Endothelial cell of umbilical vein (primary cell): ENCODE measurements around the gene HIGD1A. TPM values are rescaled to one million over a fixed set of nuclear protein-coding genes. Genes with fewer than 3 reads are reported as not detected.

ENCODE experiments used
- BruUV-seq: library from RNA; stranded (reverse); fragments of 400-500 nt; replicated peaks from 2 replicates; lab custom pipeline; 2021; lab: Mats Ljungman, UMichigan
- CTCF ChIA-PET: fragments of 300-600, 350-600 bp; sonication (Branson Sonifier 250); formaldehyde crosslinking; loops from one replicate; lab custom pipeline; 2021; ENCODE audit warnings: antibody characterized with exemption, inconsistent platforms; lab: Charles Lee
- POLR2A ChIA-PET: fragments of 300-600, 350-600 bp; sonication (Branson Sonifier 250); formaldehyde crosslinking; loops from one replicate; lab custom pipeline; 2021; ENCODE audit warnings: antibody characterized with exemption, inconsistent platforms; lab: Charles Lee
- DNase-seq: peaks from one replicate; pipeline ENCODE4 v3.0.0-alpha.2; 2011; ENCODE audit warnings: low read depth, low spot score
- FAIRE-seq: peaks from 2 replicates; lab custom pipeline; 2011; peaks lifted over from hg19 to GRCh38; lab: Jason Lieb, UNC
- H2AFZ ChIP-seq: 2 replicates; pipeline ENCODE4 v1.6.0; 2012; ENCODE audit warnings: low read depth, low read length, control low read depth, inconsistent platforms
- H3K27ac ChIP-seq: 2 replicates; pipeline ENCODE4 v1.5.1; 2011; ENCODE audit warnings: low read depth, mild to moderate bottlenecking, control low read depth, low read length, moderate library complexity; ENCODE audit not compliant: insufficient read depth
- H3K27me3 ChIP-seq, 2 experiments: 2 replicates each; pipeline versions ENCODE4 v1.6.0 to v1.6.1; 2011; ENCODE audit warnings: low read length in 2 of 2, mixed read lengths in 1 of 2; ENCODE audit not compliant: control insufficient read depth in 2 of 2, insufficient read depth in 2 of 2
- H3K36me3 ChIP-seq, 2 experiments: 2 replicates in 1 of 2; 3 replicates in 1 of 2; pipeline ENCODE4 v1.5.1; 2011; ENCODE audit warnings: low read length in 2 of 2, mild to moderate bottlenecking in 1 of 2, moderate library complexity in 1 of 2; ENCODE audit not compliant: control insufficient read depth in 2 of 2, insufficient read depth in 2 of 2; ENCODE audit errors: extremely low read depth in 1 of 2
- H3K4me1 ChIP-seq: 3 replicates; pipeline ENCODE4 v1.5.1; 2011; ENCODE audit warnings: mild to moderate bottlenecking, low read length; ENCODE audit not compliant: control insufficient read depth, insufficient read depth; ENCODE audit errors: extremely low read depth
- H3K4me2 ChIP-seq: 2 replicates; pipeline ENCODE4 v1.6.1; 2011; ENCODE audit warnings: low read length, control low read depth, mixed read lengths; ENCODE audit not compliant: insufficient read depth
- H3K4me3 ChIP-seq, 3 experiments: fragments of 200-600 bp in 1 of 3; sonication (generic), shearing (Covaris generic) in 1 of 3; replicated peaks in 1 of 3; 2 replicates each; pipeline ENCODE4 v1.5.1; 2011 to 2016; ENCODE audit warnings: control low read depth in 3 of 3, low read length in 3 of 3, mild to moderate bottlenecking in 2 of 3, inconsistent platforms in 1 of 3, low read depth in 1 of 3, moderate library complexity in 1 of 3; ENCODE audit not compliant: insufficient read depth in 1 of 3
- H3K79me2 ChIP-seq: 2 replicates; pipeline ENCODE4 v1.6.0; 2012; ENCODE audit warnings: low read length, inconsistent platforms; ENCODE audit not compliant: control insufficient read depth, insufficient read depth
- H3K9ac ChIP-seq: replicated peaks from 2 replicates; pipeline ENCODE3; 2011; ENCODE audit warnings: low read length, control low read depth; ENCODE audit not compliant: insufficient read depth; ENCODE audit errors: extremely low read depth
- H3K9me1 ChIP-seq: replicated peaks from 3 replicates; pipeline ENCODE4 v1.6.0; 2011; ENCODE audit warnings: mild to moderate bottlenecking, low read length; ENCODE audit not compliant: control insufficient read depth, insufficient read depth; ENCODE audit errors: extremely low read depth
- H3K9me3 ChIP-seq: replicated peaks from 2 replicates; pipeline ENCODE4 v1.5.1; 2012; ENCODE audit warnings: low read length, inconsistent platforms; ENCODE audit not compliant: control insufficient read depth, insufficient read depth
- H4K20me1 ChIP-seq: replicated peaks from 2 replicates; pipeline ENCODE3; 2011; ENCODE audit warnings: mild to moderate bottlenecking, low read length; ENCODE audit not compliant: control insufficient read depth, insufficient read depth; ENCODE audit errors: extremely low read depth
- EZH2 ChIP-seq: IDR thresholded peaks from 2 replicates; pipeline ENCODE4 v1.6.1; 2012; ENCODE audit warnings: borderline replicate concordance, low read depth, mild to moderate bottlenecking, moderate library complexity, low read length, inconsistent platforms; ENCODE audit not compliant: severe bottlenecking
- FOS ChIP-seq: IDR thresholded peaks from 2 replicates; pipeline ENCODE4 v1.6.1; 2011; ENCODE audit warnings: mild to moderate bottlenecking, low read length, moderate library complexity, borderline replicate concordance; ENCODE audit not compliant: insufficient read depth
- GATA2 ChIP-seq: IDR thresholded peaks from 2 replicates; pipeline ENCODE4 v1.7.0; 2011; ENCODE audit warnings: low read depth, mild to moderate bottlenecking, moderate library complexity, mixed read lengths, low read length; ENCODE audit not compliant: insufficient read length, insufficient read depth
- JUN ChIP-seq: IDR thresholded peaks from 2 replicates; pipeline ENCODE4 v1.6.1; 2011; ENCODE audit warnings: borderline replicate concordance, low read depth; ENCODE audit not compliant: insufficient read length, insufficient read depth
- MAX ChIP-seq: IDR thresholded peaks from 2 replicates; pipeline ENCODE4 v1.6.1; 2011; ENCODE audit not compliant: insufficient read depth, insufficient read length
- MYC ChIP-seq: IDR thresholded peaks from one replicate; pipeline ENCODE4 v1.6.1; 2011; ENCODE audit warnings: mild to moderate bottlenecking, low read depth, low read length
- POLR2A ChIP-seq: IDR thresholded peaks from 2 replicates; pipeline ENCODE4 v1.6.1; 2012; ENCODE audit warnings: low read depth, mild to moderate bottlenecking, control low read depth, low read length
- POLR2AphosphoS5 ChIP-seq: IDR thresholded peaks from 2 replicates; pipeline ENCODE4 v1.6.1; 2012; ENCODE audit warnings: low read depth, mild to moderate bottlenecking, control low read depth, low read length, moderate library complexity; ENCODE audit not compliant: insufficient read depth
- dilution Hi-C: fragments of 300-500 bp; cut with MboI; formaldehyde crosslinking; loops from one replicate; pipeline ENCODE4 v1.15.0; 2019; ENCODE audit warnings: low sequenced_read_pairs; ENCODE audit not compliant: extremely low pct_ligation_motif_present
- intact Hi-C: fragments of 100-400 bp; cut with micrococcal nuclease; formaldehyde crosslinking; loops from one replicate; pipeline ENCODE4 v1.10.0; 2022
- polyA plus RNA-seq, 4 experiments: library from polyadenylated mRNA; depleted of rRNA in 3 of 4; stranded (reverse) in 3 of 4; unstranded in 1 of 4; fragments of >200 nt; gene quantifications; 2 replicates each; pipeline versions ENCODE4 v1.2.1 to v1.2.3, GENCODE V29; 2011 to 2012; ENCODE audit warnings: missing spikeins in 1 of 4
- total RNA-seq: library from RNA; stranded (reverse); gene quantifications from 2 replicates; pipeline ENCODE4 v1.2.3, GENCODE V29; 2021
- TF ChIP-seq, protein P1 (sequence below), 2 donors: IDR thresholded peaks; 1 replicate in 1 of 2; 2 replicates in 1 of 2; pipeline ENCODE4 v1.5.1; 2011; ENCODE audit warnings: low read length in 2 of 2, mild to moderate bottlenecking in 2 of 2, moderate library complexity in 2 of 2, control low read depth in 1 of 2, inconsistent platforms in 1 of 2, low read depth in 1 of 2; ENCODE audit not compliant: insufficient read depth in 1 of 2; ENCODE audit errors: extremely low read depth in 1 of 2

Gene HIGD1A
- total and polyA plus RNA-seq, 2 donors (not counting 3 experiments of a cell fraction or from before 2014, with no cell fraction given): 59.5 to 68.9 TPM

DNA sequence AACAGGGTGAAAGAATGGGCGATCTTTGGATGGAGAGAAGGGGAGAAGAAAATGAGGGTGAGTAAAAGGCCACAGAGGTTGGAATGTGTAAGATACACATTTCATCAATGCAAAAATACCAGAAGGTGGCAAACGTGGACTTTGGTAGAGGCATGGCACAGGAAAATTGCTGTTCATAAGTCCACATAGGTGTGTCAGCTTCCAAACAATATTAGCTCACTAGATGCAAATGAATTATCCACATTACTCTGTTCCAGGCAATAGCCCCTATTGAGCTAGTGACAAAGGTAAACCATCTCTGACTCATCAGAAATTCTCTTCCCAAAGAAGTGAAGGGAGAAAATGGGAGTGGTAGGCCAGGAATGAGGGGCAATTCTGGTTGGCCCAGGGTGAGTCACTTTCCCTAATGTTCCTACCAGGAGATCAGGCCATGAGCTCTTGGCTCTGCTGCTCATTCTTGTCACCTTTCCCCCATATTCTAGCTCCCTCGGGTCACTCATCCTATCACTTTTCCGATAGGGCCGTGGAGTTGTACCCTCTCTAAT is 24.9 kb upstream of the HIGD1A start:
- POLR2A ChIA-PET: no interaction called here
- Histone ChIP-seq H3K9ac (no peak overlapping the region), H3K4me1 (no peaks in the 10 kb centered on the region), H3K36me3 (no peaks in the 10 kb centered on the region), H4K20me1 (no peaks in the 10 kb centered on the region), H3K27me3 (peaks cover 6 to 8% of the 10 kb centered on the region in 2 experiments), H2AFZ (no peak overlapping the region), H3K9me1 (no peaks in the 10 kb centered on the region), H3K4me2 (no peak overlapping the region), H3K79me2 (no peaks in the 10 kb centered on the region), H3K4me3 (no peak overlapping the region), H3K27ac (no peak overlapping the region), H3K9me3 (no peaks in the 10 kb centered on the region)
- CTCF ChIA-PET: interaction anchor here (0.5 kb wide), 1 partner anchor 72 kb away, joined by 4 read pairs; no protein-coding TSS in a partner anchor
- no peak for DNase-seq
- TF ChIP-seq MYC (no peak), MAX (no peak), POLR2A (no peak), EZH2 (no peak), JUN (no peak), POLR2AphosphoS5 (no peak), GATA2 (no peak), FOS (no peak)
- TF ChIP-seq, protein P1, sequence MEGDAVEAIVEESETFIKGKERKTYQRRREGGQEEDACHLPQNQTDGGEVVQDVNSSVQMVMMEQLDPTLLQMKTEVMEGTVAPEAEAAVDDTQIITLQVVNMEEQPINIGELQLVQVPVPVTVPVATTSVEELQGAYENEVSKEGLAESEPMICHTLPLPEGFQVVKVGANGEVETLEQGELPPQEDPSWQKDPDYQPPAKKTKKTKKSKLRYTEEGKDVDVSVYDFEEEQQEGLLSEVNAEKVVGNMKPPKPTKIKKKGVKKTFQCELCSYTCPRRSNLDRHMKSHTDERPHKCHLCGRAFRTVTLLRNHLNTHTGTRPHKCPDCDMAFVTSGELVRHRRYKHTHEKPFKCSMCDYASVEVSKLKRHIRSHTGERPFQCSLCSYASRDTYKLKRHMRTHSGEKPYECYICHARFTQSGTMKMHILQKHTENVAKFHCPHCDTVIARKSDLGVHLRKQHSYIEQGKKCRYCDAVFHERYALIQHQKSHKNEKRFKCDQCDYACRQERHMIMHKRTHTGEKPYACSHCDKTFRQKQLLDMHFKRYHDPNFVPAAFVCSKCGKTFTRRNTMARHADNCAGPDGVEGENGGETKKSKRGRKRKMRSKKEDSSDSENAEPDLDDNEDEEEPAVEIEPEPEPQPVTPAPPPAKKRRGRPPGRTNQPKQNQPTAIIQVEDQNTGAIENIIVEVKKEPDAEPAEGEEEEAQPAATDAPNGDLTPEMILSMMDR (IDR thresholded peaks at IDR 0.05; ENCODE audit: extremely low read depth in 1 of 2, insufficient read depth in 1 of 2, low read depth in 1 of 2, low read length in 2 of 2): no peak
- no TSS peak for BruUV-seq
- FAIRE-seq: no peak
- intact Hi-C loops: no loop called here
- dilution Hi-C loops: no loop called here
